Measurements from ENCODE around the gene LTN1.

Gene LTN1

DNA sequence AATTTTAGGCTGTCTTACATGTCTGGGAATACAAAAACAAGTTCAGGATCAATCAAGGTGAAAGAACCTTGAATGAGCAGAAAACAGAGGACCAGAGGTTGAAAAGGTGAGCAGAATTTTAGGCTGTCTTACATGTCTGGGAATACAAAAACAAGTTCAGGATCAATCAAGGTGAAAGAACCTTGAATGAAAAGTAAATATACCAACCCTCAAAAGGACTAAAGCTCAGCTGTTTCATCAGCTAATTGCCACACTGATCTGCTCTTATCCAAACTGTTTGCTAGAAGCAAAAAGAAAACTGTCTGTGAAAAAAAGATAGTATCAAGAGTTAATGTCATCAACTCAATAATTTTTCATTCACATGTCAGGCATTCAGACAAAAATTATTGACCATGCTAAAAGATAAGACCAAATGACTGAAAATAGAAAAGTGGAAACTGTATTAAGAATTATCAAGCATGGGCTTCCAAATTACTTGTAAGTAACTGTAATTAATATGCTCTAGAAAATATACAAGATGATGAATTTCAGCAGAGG is 69.2 kb downstream of the LTN1 start:
- no peak for FAIRE-seq

DNA sequence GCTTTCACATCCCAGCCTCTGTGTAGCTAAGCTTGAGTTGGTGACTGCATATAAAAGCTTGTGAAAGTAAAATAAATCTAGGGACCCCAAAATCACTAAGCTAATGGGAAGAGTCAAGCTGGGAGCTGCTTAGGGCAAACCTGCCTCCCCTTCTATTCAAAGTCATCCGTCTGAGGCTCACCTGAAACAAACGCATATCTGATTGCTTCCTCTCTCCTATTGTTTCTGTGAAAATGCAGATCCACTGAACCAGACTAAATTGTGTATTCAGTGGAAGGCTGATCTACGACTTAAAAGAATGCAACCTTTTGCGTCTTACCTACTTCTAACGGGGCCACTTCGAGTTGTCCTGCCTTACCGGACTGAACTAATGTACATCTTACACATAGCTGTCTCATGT is 70.3 kb downstream of the LTN1 start:
- no peak for FAIRE-seq

DNA sequence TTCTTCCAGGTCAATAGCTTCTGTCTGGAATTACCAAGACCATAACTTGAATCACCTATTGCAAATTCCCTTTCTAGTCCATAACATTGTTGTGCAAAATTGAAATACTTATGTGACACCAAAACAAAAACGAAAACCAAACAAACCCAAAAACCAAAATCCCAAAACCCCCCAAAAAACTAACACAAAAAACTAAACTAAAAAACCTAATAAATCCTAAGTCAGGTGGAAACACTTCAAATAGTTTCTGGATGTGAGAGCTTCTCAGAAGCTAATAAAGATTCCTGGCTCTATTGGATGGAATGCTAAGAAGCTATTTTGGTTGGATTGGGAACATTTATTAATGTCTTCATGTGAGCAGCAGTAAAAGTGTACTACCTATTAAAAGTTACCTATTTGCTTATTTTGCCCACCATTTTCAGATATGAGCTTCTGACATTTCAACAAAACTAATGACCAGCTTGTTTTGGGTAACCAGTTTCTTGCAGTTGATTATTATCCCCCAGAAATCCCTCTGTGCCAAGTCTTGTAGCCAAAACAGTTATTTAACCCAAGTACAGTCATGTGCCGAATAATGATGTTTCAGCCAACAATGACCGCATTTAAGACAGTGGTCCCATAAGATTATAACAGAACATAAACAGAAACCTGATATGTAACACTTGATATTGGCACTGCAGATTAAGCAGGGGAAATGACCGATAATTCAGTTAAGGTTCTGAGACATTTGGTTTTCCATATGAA is 76.4 kb downstream of the LTN1 start:
- FAIRE-seq: no peak

DNA sequence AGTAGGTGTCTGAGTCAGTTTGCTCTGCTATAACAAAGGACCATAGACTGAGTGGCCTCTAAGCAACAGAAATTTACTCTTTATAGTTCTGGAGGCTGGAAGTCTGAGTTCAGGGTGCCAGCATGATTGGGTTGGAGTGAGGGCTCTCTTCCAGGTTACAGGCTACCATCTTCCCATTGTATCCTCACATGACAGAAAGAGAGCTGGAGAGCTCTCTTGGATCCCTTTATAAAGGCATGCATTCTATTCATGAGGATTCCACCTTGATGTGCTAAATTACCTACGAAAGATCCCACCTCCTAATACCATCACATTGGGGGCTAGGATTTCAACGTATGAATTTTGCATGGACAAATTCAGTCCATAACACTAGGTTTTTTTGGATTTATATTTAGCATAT is 79.6 kb downstream of the LTN1 start:
- FAIRE-seq: no peak

DNA sequence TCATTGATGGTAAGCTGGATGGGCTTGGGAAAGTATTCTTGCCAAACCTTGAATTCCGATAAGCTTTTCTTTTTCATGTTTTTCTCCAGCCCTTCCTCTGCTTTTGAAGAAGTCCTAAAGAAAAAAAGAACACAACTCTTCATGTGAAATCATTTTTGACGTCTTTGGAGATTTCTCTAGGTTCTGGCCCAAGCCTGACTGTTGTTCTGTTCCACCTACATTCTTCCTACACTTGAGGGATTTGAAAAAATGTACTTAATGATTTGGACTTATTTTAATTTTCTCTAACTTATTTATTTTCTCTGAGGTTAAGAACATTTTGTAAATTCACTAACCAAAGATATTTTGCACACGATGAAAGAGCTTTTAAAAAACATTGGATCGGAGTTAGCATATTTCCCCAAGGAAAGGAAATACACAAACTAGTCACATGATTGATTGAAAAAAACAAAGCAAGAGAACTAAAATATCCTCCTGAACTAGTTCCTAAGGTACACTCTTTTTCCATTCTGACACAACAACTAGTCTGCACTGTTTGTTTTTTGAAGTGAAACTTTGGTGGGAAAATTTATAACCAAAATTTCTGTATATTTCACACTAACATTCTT is 82.3 kb downstream of the LTN1 start:
- FAIRE-seq: peak; percentile 60

DNA sequence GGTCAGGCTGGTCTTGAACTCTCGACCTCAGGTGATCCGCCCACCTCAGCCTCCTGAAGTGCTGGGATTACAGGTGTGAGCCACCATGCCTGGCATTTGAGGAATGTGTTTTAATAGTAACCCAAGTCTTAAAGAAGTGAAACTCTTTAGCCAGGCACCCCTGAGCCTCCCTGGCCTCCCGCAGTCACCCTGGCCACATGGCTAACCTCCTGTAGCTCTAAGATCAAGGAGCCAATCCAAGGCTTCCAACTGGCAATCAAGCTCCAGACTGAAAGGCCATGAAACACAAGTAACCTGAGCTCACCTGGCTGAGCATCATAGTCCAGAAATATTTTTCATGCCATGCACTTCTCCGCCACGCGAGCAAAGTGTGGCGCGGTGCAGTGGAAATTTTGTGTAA is 84.3 kb downstream of the LTN1 start:
- FAIRE-seq: no peak

DNA sequence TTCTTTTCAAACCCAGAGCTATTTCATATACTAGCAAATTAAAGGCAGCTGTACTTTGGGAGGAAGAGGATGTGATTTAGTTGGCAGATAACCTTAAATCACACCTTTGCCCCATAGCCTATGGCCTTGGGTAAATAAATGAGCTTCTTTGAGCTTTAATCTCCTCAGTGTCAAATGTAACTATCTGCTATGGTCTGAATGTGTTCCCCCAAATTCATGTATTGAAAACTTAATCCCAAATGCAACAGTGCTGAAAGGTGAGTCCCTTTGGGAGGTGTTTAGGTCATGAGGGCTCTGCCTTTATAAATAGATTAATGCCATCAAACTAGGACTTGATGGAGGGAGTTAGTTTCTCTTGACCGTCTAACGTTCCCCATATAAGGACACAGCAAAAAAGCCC is 85.8 kb downstream of the LTN1 start:
- no peak for FAIRE-seq

DNA sequence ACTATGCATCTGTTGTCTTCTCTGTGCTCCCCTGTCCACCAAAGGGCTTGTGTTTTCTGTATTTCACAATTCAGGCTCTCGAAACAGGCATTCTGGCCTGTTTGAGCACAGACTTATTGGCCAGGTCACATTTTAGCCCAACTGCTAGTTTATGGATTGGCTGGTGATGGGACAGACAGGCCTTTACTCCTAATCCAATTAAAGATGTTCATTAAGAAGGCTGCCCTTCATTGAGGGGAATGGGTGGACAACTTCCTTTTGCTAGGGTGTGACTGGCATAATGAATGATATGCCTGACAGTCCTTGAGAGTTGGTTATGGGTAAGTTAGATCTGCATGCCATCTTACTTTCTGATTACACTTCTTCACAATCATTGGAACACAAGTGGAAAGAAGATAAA is 86.4 kb downstream of the LTN1 start:
- no peak for FAIRE-seq

DNA sequence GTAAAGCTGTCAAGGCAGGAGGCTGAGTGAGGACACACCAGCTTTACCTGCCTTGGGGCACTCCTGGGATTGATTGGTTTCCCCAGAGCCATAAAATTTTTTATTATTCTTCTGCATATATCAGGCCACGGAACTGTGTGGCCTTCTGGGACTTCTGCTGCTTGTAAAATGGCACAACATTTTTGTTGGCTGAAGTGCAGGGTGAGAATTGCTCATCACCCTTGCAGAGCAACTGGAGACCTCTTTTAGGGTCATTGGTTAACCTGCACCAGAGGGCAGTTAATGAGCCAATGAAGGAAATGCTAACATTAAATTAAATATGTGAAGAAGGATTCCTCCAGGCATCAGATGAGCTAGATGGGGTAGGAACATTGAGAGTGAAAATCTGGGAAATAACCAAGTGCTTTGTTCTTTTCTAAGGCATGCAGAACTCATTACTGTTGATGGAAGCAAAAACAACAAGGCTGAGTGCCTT is 87.7 kb downstream of the LTN1 start:
- FAIRE-seq: no peak

DNA sequence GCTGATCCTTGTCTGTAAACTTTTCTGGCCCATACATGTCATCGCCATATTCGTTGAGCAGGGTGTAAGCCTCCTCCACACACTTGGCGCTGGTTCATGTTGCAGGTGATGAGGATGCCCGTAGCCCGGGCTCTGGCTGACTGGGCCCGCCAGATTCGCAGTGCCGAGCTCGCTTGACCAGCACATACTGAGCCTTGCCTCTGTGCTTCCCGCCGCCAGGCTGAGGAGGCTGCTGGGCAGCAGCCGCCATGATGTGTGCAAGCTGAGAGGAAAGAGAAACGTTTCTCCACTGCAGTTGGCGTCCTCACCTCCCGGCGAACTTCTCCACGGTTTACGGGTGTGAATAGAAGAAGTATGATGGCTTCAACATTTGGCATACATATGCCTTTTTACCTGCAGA is 89.2 kb downstream of the LTN1 start:
- FAIRE-seq: no peak

DNA sequence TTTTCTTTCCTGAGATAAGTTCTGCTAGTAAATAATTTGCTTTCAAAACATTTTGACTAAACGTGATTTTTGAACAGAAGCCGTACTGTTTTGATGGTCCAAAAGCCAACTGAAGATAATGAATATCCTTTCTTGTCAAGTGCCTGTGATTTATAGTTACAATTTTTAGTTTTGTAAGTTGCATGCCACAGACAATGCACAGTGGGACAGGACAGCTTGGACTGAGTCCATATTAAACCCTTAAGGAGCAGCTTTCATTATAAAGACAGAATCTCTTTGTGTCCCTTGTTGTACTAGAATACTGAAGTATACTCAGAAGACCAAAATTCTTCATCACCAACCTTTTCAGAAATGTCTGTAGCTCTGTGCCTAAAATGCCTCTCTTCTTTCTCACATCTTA is 92.2 kb downstream of the LTN1 start:
- FAIRE-seq: no peak

DNA sequence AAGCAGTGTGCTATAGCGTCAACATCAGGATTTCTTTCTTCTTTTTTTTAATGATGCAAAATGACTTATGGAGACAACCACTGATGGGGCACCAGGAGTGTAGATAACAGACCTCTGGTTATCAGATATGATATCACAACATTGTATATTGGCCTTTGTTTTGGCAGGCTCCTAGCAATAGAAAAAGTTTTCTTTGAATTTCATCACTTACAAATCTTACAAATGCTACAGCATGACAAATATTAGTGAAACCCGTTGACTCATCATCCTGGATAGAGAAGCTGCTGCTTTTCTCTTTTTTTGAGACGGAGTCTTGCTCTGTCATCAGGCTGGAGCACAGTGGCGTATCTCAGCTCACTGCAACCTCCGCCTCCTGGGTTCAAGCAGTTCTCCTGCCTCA is 92.9 kb downstream of the LTN1 start:
- FAIRE-seq: no peak

DNA sequence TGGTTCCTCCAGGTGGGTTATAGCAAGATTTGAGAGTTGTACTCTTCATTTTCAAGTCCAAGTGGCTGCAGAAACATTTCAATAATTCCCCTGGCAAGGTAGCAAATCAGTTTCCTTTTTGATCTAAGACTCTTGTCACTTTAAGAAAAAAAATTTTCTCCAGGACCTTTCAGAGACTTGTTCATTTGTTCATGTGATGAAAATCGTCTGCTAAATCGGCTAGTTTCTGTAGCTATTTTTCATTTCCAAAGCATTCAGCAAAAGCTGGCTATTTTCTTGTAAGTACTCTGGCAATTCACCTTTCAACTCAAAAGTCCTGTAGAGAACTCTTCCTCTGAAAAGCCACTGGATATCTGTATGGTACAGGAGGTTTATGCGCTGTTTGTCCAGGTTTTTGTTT is 93.5 kb downstream of the LTN1 start:
- FAIRE-seq: no peak

DNA sequence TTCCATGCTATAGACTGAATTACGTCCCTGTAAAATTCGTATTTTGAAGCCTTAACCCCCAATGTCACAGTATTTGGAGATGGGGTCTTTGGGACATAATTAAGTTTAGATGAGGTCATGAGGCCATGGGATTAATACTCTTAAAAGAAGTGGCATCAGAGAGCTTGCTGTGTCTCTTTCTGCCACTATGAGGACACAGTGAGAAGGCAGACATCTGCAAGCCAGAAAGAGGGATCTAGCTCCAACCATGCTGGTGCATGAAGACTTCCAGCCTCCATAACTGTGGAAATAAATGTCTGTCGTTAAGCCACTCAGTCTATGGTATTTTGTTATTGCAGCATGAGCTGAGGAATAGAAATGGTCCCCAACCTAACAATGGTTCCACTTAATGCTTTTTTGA is 99.0 kb downstream of the LTN1 start:
- FAIRE-seq: no peak

DNA sequence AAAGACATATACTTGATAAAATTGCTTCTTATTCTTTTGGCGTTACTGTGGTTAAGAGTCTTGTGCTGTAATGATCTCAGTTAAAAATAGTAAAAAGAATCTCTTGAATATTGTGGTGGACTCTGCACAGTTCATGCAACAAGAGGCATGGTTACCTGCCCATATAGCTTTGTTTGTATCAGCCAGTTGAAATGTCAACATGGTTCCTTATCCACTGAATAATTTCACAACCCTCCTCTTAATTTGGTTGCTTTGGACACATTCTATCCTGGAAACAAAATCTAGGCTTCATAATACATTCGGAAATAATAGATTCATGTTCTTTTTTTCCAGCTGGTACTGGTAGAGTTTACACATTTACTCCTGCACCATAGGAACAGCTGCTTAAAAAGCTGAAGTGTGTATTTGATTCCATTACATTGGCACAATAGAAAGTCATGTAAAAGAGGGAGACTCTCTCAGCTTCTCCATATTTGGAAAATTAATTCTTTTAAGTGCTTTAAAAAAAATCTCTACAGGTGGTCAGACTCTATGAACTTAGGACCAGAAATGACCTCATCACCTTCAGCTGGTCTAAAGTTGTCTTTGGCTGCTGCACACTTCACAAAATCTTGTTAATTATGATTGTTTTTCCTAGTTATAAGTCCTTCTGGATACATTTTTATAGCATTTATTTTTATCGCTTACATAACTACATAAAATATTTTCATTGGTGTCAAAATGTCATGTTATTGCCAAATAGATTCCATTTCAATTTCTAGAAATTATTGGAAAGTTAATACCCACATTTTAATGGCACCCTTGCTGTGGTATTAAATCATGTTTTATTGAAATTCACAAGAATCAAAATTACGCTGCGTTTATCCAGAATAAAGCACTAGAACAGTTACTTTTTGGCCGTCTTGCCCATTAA is 100.2 kb downstream of the LTN1 start:
- FAIRE-seq: no peak

DNA sequence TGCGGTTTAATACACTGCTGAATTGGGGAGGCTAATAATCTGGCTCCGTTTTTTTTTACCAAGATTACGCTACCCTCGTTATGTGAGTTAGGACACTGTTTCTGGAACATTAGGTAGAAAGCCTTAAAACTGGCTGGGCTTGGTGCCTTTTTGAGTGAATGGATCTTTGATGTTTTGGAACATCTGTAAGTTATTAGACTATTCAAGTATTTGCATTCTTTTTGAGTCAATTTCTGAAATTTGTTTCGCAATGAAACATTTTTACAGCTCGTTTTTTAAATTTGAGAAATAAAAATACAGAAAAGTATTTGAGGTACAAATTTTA is 106.9 kb downstream of the LTN1 start:
- peak; percentile 92 for FAIRE-seq

DNA sequence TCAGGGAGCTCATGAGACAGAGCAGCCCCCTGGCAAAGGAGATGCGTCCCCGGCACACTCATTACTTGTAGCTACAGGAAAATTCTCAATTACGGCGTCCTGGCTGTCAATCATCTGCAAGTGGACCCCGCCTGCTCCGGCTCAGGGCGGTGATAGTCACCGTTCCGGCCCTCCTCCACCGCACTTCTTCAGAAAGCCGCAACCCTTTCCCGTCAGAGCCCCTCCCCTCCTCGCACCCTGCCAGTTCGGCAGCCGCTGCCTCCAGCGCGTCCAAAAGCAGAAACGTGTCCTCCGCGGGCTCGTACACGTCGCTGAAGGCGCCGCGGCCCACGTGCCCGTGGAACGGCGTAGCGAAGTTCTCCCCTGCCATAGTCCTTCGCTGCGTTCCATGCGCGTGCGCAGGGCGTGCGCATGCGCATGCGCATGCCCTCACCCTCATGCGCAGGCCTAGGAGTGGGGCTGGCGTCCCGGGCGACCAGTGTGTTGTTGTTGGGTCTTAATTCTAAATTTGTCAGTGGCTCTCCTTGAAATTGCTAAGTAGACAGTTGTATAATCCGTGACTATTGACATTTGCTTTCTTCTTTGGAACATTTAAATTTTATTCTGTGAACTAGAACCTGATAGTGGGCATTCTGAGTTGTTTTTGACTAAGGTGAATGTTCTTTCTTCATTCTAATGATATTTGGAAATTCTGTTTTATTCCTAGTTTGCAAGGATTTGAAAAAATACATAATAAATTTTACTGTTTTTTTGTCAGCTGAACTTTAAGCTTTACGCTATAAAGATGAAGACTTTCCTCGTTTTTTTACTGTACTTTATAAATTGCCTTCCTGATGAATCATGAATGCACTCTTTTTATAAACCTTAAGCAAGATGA is 107.5 kb downstream of the LTN1 start:
- no peak for FAIRE-seq

DNA sequence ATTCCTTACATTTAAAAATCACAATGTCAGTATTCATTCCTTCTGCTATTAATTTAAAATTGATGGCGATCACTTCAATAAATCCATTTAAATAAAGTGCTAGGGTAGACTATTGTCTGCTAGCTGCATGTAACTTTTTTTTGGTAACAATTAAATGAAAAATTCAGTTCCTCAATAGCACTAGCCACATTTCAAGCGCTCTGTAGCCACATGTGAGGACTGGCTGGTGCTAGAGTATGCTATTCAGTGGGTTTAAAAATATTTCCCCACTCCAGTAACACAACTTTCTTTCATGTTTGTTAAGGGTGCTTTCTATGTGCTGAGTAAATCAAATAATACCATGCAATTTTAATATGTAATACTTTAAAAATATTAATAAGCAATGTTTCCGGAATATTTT is 108.2 kb downstream of the LTN1 start:
- no peak for FAIRE-seq

DNA sequence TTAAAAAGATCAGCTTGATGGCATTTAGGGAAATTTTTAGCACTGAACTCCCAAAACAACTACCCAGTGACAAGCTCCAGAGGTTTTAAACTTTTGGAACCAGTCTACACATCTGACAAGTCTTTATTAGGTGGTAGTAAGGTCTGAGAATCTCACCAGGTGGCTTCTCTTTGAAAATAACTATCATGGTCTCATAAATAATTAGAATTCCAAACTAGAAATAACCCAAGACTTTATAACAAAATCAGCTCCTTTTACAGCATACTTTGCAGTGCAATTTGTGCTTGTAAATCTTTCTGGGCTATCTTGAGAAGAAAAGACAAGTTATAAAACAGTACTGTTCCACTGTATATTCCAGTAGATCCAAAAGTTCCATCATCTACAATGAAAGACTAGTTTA is 108.7 kb downstream of the LTN1 start:
- no peak for FAIRE-seq

DNA sequence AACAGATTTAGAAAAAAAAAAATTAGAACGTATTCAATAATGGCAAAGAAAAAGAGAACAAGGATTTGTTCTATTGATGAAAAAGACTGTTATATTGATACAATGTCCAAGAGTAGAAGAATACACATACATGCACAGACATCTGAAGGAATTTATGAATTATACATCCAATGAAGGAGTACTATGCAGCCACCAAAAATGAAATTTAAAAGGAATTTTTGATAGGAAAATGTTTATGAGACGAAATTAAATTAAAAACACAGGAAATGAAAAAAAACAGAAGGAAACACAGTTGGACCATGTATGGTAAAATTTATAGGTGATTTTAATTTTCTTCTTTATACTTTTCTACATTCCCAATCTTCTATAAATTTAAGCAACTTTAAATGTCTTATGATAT is 110.3 kb downstream of the LTN1 start:
- peak; percentile 53 for FAIRE-seq

All from endometrium (tissue), 2 donors.